AG09319 (cell line): ENCODE measurements around the gene ELOA2.
"Not testable (repeated sequence)": the region's sequence is repeated elsewhere in the genome, so short reads cannot be mapped to it uniquely, and the experiment has no call there.

Experiments
- DNase-seq: peaks from one replicate; pipeline ENCODE4 v3.0.0-alpha.2; 2010; ENCODE audit warnings: low read depth; ENCODE audit errors: extremely low read depth
- CTCF ChIP-seq: IDR thresholded peaks from 2 replicates; pipeline ENCODE4 v1.5.1; 2011; ENCODE audit warnings: low read depth, mild to moderate bottlenecking, inconsistent platforms, low read length, moderate library complexity

The ELOA2 gene

GRCh38 chr18:47032945-47033344 is 2.5 kb downstream of the ELOA2 start:
- TF ChIP-seq CTCF = no peak
- DNase-seq = no peak

- DNase-seq = not testable (repeated sequence)
These were observed 4.5 kb downstream of the ELOA2 start for GRCh38 chr18:47030887-47031286.

- DNase-seq = not testable (repeated sequence)
These were observed 5.6 kb downstream of the ELOA2 start for GRCh38 chr18:47029684-47030353.

- DNase-seq = not testable (repeated sequence)
These were observed 6.7 kb downstream of the ELOA2 start for GRCh38 chr18:47028738-47029137.

- not testable (repeated sequence) for DNase-seq
These were observed 9.8 kb downstream of the ELOA2 start for GRCh38 chr18:47025557-47026174.

- not testable (repeated sequence) for DNase-seq
These were observed 11.5 kb downstream of the ELOA2 start for GRCh38 chr18:47023769-47024465.

- not testable (repeated sequence) for DNase-seq
These were observed 12.6 kb downstream of the ELOA2 start for GRCh38 chr18:47022821-47023220.

GRCh38 chr18:47020757-47021156 is 14.7 kb downstream of the ELOA2 start:
- DNase-seq = not testable (repeated sequence)

- DNase-seq = not testable (repeated sequence)
These were observed 15.6 kb downstream of the ELOA2 start for GRCh38 chr18:47019870-47020269.
